Tibial nerve (tissue), 4 donors: ENCODE results near the gene CAMKK1. TPM values are rescaled to one million over a fixed set of nuclear protein-coding genes. Genes with fewer than 3 reads are reported as not detected.

Experiments
- DNase-seq, 2 donors: peaks; one replicate each; pipeline ENCODE4 v3.0.0-alpha.2; 2019; ENCODE audit warnings: low spot score in 2 of 2
- H3K27ac ChIP-seq, 4 donors: fragments of 200-600 bp; sonication (generic) in 3 of 4; one replicate each; pipeline ENCODE4 v1.5.1; 2017 to 2019; ENCODE audit warnings: mild to moderate bottlenecking in 1 of 4
- H3K27me3 ChIP-seq, 2 donors: fragments of 200-600 bp; sonication (generic) in 1 of 2; one replicate each; pipeline versions ENCODE4 v1.5.1 to v1.6.0; 2017 to 2019
- H3K36me3 ChIP-seq, 3 donors: fragments of 200-600 bp; sonication (generic); one replicate each; pipeline ENCODE4 v1.5.1; 2018 to 2019
- H3K4me1 ChIP-seq, 4 donors: fragments of 200-600 bp; sonication (generic) in 3 of 4; one replicate each; pipeline ENCODE4 v1.5.1; 2017 to 2019
- H3K4me3 ChIP-seq, 4 donors: fragments of 200-600 bp; sonication (generic) in 3 of 4; one replicate each; pipeline ENCODE4 v1.5.1; 2017 to 2019; ENCODE audit warnings: mild to moderate bottlenecking in 1 of 4, moderate library complexity in 1 of 4
- H3K9me3 ChIP-seq, 4 donors: fragments of 200-600 bp; sonication (generic) in 3 of 4; one replicate each; pipeline ENCODE4 v1.5.1; 2017 to 2019
- EP300 ChIP-seq, 2 donors: sonication (generic); formaldehyde crosslinking; IDR thresholded peaks; one replicate each; pipeline ENCODE4 v1.6.1; 2017; ENCODE audit warnings: antibody characterized with exemption in 2 of 2, mild to moderate bottlenecking in 1 of 2
- POLR2A ChIP-seq, 2 donors: fragments of 450-650 bp; IDR thresholded peaks; one replicate each; pipeline ENCODE4 v1.6.1; 2017; ENCODE audit warnings: antibody characterized with exemption in 2 of 2, mild to moderate bottlenecking in 2 of 2, moderate library complexity in 2 of 2
- WGBS, 2 donors: methylation state at CpG; one replicate each; pipeline ENCODE4 v1.1.5; 2018; 5-methylcytosine and 5-hydroxymethylcytosine counted together
- total RNA-seq, 4 donors: library from RNA; depleted of rRNA; stranded (reverse); fragments of >200 nt; gene quantifications; one replicate each; pipeline ENCODE4 v1.1.0, GENCODE V29; 2016
- TF ChIP-seq, protein P1 (sequence below), 5 experiments: fragments of 200-600 bp in 3 of 5; fragments of 450-650 bp in 2 of 5; sonication (generic) in 3 of 5; IDR thresholded peaks; one replicate each; pipeline ENCODE4 v1.5.1; 2016 to 2019; ENCODE audit warnings: antibody characterized with exemption in 5 of 5, mild to moderate bottlenecking in 3 of 5, moderate library complexity in 2 of 5

CAMKK1 gene
- total RNA-seq, 4 donors from 2014 or later = 4.4 to 15.3 (median 7.3) TPM

DNA sequence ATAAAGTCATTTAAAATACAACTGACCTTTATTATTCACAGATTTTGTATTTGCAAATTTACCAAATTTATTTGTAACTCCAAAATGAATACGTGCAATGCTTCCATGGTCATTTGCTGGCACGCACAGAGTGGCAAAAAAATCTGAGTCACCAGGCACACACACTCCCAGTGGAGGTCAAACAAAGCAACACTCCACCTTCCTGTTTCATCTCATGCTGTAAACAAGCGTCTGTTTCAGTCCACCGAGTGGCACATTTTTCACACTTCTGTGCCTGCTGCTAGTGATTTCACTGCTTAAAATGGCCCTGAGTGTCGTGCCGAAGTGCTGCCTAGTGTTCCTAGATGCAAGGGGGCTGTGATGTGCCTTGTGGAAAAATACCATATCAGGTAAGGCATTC lies 74.1 kb downstream of the CAMKK1 start:
- H3K4me1 ChIP-seq = no peaks in the 10 kb centered on the region
- 79 to 86% methylated on average over 6 of the region's 6 CpGs for WGBS, 2 donors
- no peak overlapping the region for H3K4me3 ChIP-seq
- DNase-seq = no peak
- H3K36me3 ChIP-seq = peaks cover 9 to 100% (median 36%) of the 10 kb centered on the region in 3 donors
- H3K27ac ChIP-seq = no peak overlapping the region
- no peaks in the 10 kb centered on the region for H3K27me3 ChIP-seq
- TF ChIP-seq POLR2A (IDR thresholded peaks at IDR 0.05) (no peak), EP300 (IDR thresholded peaks at IDR 0.05) (no peak)
- TF ChIP-seq, protein P1, sequence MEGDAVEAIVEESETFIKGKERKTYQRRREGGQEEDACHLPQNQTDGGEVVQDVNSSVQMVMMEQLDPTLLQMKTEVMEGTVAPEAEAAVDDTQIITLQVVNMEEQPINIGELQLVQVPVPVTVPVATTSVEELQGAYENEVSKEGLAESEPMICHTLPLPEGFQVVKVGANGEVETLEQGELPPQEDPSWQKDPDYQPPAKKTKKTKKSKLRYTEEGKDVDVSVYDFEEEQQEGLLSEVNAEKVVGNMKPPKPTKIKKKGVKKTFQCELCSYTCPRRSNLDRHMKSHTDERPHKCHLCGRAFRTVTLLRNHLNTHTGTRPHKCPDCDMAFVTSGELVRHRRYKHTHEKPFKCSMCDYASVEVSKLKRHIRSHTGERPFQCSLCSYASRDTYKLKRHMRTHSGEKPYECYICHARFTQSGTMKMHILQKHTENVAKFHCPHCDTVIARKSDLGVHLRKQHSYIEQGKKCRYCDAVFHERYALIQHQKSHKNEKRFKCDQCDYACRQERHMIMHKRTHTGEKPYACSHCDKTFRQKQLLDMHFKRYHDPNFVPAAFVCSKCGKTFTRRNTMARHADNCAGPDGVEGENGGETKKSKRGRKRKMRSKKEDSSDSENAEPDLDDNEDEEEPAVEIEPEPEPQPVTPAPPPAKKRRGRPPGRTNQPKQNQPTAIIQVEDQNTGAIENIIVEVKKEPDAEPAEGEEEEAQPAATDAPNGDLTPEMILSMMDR (IDR thresholded peaks at IDR 0.05) = no peak
- H3K9me3 ChIP-seq = no peaks in the 10 kb centered on the region

GRCh38 chr17:3817851-3818605 lies 74.8 kb downstream of the CAMKK1 start:
- WGBS, 2 donors = 86 to 89% methylated on average over 12 of the region's 12 CpGs
- H3K27me3 ChIP-seq = no peaks in the 10 kb centered on the region
- peaks cover 6 to 100% (median 39%) of the 10 kb centered on the region in 3 donors for H3K36me3 ChIP-seq
- no peak overlapping the region for H3K27ac ChIP-seq
- no peaks in the 10 kb centered on the region for H3K4me1 ChIP-seq
- no peak for DNase-seq
- H3K9me3 ChIP-seq = no peaks in the 10 kb centered on the region
- no peak overlapping the region for H3K4me3 ChIP-seq
- no peak for TF ChIP-seq POLR2A (IDR thresholded peaks at IDR 0.05)
- TF ChIP-seq, protein P1 (IDR thresholded peaks at IDR 0.05) = no peak
- TF ChIP-seq EP300 (IDR thresholded peaks at IDR 0.05) = no peak

DNA sequence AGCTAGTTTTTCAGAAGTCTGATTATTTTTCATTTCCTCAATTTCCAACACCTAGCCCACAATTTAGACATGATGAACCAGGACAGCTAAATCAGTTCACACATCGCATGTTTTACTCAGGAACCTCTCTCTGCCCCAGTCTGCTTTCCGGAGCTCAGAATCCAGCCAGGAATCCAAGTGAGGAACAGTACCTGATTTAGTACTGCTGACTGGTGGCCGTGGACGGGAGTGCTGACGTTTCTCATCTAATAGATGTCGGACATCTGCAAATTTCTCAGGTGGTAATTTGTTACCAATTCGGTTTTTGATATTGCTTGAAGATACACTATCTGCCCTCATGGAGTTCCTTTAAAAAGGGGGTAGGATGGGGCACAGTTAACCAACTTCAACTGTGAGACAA lies 76.9 kb downstream of the CAMKK1 start:
- DNase-seq = no peak
- no peaks in the 10 kb centered on the region for H3K9me3 ChIP-seq
- no peak overlapping the region for H3K27ac ChIP-seq
- no peaks in the 10 kb centered on the region for H3K27me3 ChIP-seq
- H3K36me3 ChIP-seq = peaks cover 6 to 100% (median 46%) of the 10 kb centered on the region in 3 donors
- 81 to 84% methylated on average over 7 of the region's 7 CpGs for WGBS, 2 donors
- H3K4me3 ChIP-seq = no peak overlapping the region
- no peaks in the 10 kb centered on the region for H3K4me1 ChIP-seq
- TF ChIP-seq EP300 (IDR thresholded peaks at IDR 0.05) (no peak), POLR2A (IDR thresholded peaks at IDR 0.05) (no peak)
- TF ChIP-seq, protein P1 (IDR thresholded peaks at IDR 0.05) = no peak

DNA sequence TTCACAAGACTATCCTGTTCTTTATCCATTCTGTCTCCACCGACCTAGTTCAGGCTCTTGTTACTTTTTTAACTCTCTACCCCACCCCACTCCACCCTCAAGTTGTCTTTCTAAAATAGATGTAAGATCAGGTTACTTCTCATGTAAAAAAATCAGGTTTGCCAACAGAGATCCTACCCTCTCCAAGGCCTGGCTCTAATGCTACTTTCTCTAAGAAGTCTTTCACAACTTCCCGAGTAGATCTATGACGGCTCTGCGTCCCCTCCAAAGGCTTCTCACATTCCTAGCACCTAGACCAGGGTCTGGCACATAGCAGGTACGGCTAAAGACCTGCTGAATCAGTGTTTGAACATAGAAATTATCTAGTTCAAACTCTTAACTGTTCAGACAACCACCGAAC lies 77.7 kb downstream of the CAMKK1 start:
- DNase-seq = no peak
- Histone ChIP-seq H3K27me3 (no peaks in the 10 kb centered on the region), H3K36me3 (peaks cover 6 to 100% (median 38%) of the 10 kb centered on the region in 3 donors), H3K4me1 (no peaks in the 10 kb centered on the region), H3K27ac (no peak overlapping the region), H3K9me3 (no peaks in the 10 kb centered on the region), H3K4me3 (no peak overlapping the region)
- TF ChIP-seq POLR2A (IDR thresholded peaks at IDR 0.05) (no peak), EP300 (IDR thresholded peaks at IDR 0.05) (no peak)
- TF ChIP-seq, protein P1 (IDR thresholded peaks at IDR 0.05) = no peak
- WGBS, 2 donors = 91 to 92% methylated on average over 6 of the region's 6 CpGs

- H3K9me3 ChIP-seq = no peaks in the 10 kb centered on the region
- H3K4me3 ChIP-seq = no peak overlapping the region
- H3K27me3 ChIP-seq = no peaks in the 10 kb centered on the region
- H3K27ac ChIP-seq = no peak overlapping the region
- DNase-seq = no peak
- 88 to 92% methylated on average over 13 of the region's 13 CpGs for WGBS, 2 donors
- H3K36me3 ChIP-seq = peaks cover 6 to 100% (median 33%) of the 10 kb centered on the region in 3 donors
- H3K4me1 ChIP-seq = no peaks in the 10 kb centered on the region
- TF ChIP-seq EP300 (IDR thresholded peaks at IDR 0.05) = no peak
- TF ChIP-seq, protein P1 (IDR thresholded peaks at IDR 0.05) = no peak
- TF ChIP-seq POLR2A (IDR thresholded peaks at IDR 0.05) = no peak
Observed at GRCh38 chr17:3814361-3814760, 78.5 kb downstream of the CAMKK1 start.
